Psoas muscle (tissue), 8 donors: ENCODE results near the gene OR5H15. TPM values are rescaled to one million over a fixed set of nuclear protein-coding genes. Genes with fewer than 3 reads are reported as not detected.
"Not testable (repeated sequence)": the region's sequence is repeated elsewhere in the genome, so short reads cannot be mapped to it uniquely, and the experiment has no call there.

Source experiments
- ATAC-seq, 4 donors: fragments of 200-7000 bp; cut with Tn5 transposase; one replicate each; pipeline ENCODE4 v1.9.1; 2020; ENCODE audit warnings: moderate library complexity in 3 of 4, mild to moderate bottlenecking in 2 of 4
- DNase-seq, 2 donors: peaks; one replicate each; pipeline ENCODE4 v3.0.0-alpha.2; 2020
- H3K27ac ChIP-seq: fragments of 200-600 bp; one replicate; pipeline ENCODE4 v1.8.0; 2022
- H3K27me3 ChIP-seq, 3 donors: fragments of 200-600 bp in 1 of 3; one replicate each; pipeline versions ENCODE4 v1.6.1 to v1.8.0; 2013 to 2022; ENCODE audit warnings: low read length in 2 of 3, mild to moderate bottlenecking in 2 of 3, moderate library complexity in 1 of 3; ENCODE audit not compliant: insufficient read depth in 3 of 3
- H3K36me3 ChIP-seq, 2 donors: fragments of 200-600 bp in 1 of 2; one replicate each; pipeline versions ENCODE4 v1.6.1 to v1.8.0; 2013 to 2022; ENCODE audit warnings: low read depth in 1 of 2, mild to moderate bottlenecking in 1 of 2, moderate library complexity in 1 of 2; ENCODE audit not compliant: insufficient read depth in 1 of 2
- H3K4me1 ChIP-seq: fragments of 200-600 bp; one replicate; pipeline ENCODE4 v1.8.0; 2022
- H3K4me3 ChIP-seq: fragments of 200-600 bp; one replicate; pipeline ENCODE4 v1.8.0; 2022; ENCODE audit warnings: mild to moderate bottlenecking
- H3K9me3 ChIP-seq: fragments of 200-600 bp; one replicate; pipeline ENCODE4 v1.8.0; 2022
- CTCF ChIP-seq: fragments of 200-600 bp; IDR thresholded peaks from one replicate; pipeline ENCODE4 v1.8.0; 2022; ENCODE audit warnings: antibody characterized with exemption
- WGBS, 3 donors: extraction: QIAGEN DNeasy Blood & Tissue Kit; methylation state at CpG; one replicate each; pipeline versions ENCODE4 v1.1.6 to v1.1.7; 2013; 5-methylcytosine and 5-hydroxymethylcytosine counted together
- intact Hi-C, 2 donors: fragments of 100-400 bp; cut with DNase I; formaldehyde crosslinking; loops; one replicate each; pipeline versions ENCODE4 v1.11.0 to v1.14.2; 2022
- polyA plus RNA-seq, 3 donors: library from polyadenylated mRNA; stranded (reverse); fragments of 200-250 nt; gene quantifications; one replicate each; pipeline ENCODE4 v1.2.3, GENCODE V29; 2013
- total RNA-seq, 4 donors: library from RNA; stranded (reverse); fragmentation: NEBNext Ultra II Directional in 2 of 4; extraction: Animal tissue kit (Norgen Biotek cat#: 25700) in 2 of 4; gene quantifications; one replicate each; pipeline versions ENCODE4 v1.2.1 to v1.2.4, GENCODE V29; 2021 to 2023
- donor health status: healthy with polysubstance abuse.
- donor health status: DM: no; HTN: no; CAD: no; lungs with moderate emphysema.
- donor health status: Bipolar disorder and iron deficiency.
- donor health status: healthy.
- donor health status: DM: yes; HTN: yes; CAD: no.
- donor health status: DM: no; HTN: no; CAD: no.
- donor health status: DM: no; HTN: no; CAD: no.
- donor health status: DM: yes; HTN: yes; CAD: no.

Gene OR5H15
- total and polyA plus RNA-seq, 7 donors = 0.08 TPM; not detected in 6

- DNase-seq (no peak), ATAC-seq (no peak)
- intact Hi-C loops = no loop called here
- H3K27me3 ChIP-seq = no peaks in the 10 kb centered on the region
- TF ChIP-seq CTCF = no peak
- H3K4me3 ChIP-seq = no peak overlapping the region
- no peaks in the 10 kb centered on the region for H3K36me3 ChIP-seq
- no peaks in the 10 kb centered on the region for H3K9me3 ChIP-seq
- no peaks in the 10 kb centered on the region for H3K4me1 ChIP-seq
- 78 to 81% (median 79%) methylated on average over 7 of the region's 7 CpGs for WGBS, 3 donors
- no peak overlapping the region for H3K27ac ChIP-seq
These were observed 6.1 kb downstream of the OR5H15 start for GRCh38 chr3:98172621-98173020.

GRCh38 chr3:98180319-98180890 is 13.9 kb downstream of the OR5H15 start:
- Histone ChIP-seq H3K27me3 (no peaks in the 10 kb centered on the region), H3K9me3 (no peaks in the 10 kb centered on the region), H3K4me3 (no peak overlapping the region), H3K4me1 (no peaks in the 10 kb centered on the region), H3K36me3 (no peaks in the 10 kb centered on the region), H3K27ac (no peak overlapping the region)
- ATAC-seq (no peak), DNase-seq (no peak)
- 82 to 83% (median 83%) methylated on average over 3 of the region's 3 CpGs for WGBS, 3 donors
- no peak for TF ChIP-seq CTCF
- intact Hi-C loops = no loop called here

- H3K27ac ChIP-seq = no peak overlapping the region
- H3K36me3 ChIP-seq = no peaks in the 10 kb centered on the region
- no peak for DNase-seq
- H3K4me3 ChIP-seq = no peak overlapping the region
- ATAC-seq = no peak
- no peaks in the 10 kb centered on the region for H3K9me3 ChIP-seq
- no peaks in the 10 kb centered on the region for H3K27me3 ChIP-seq
- TF ChIP-seq CTCF = no peak
- no peaks in the 10 kb centered on the region for H3K4me1 ChIP-seq
- intact Hi-C loops = no loop called here
These were observed 15.7 kb downstream of the OR5H15 start for GRCh38 chr3:98182196-98182595.

GRCh38 chr3:98185180-98185579 is 18.7 kb downstream of the OR5H15 start:
- Histone ChIP-seq H3K27ac (no peak overlapping the region), H3K9me3 (no peaks in the 10 kb centered on the region), H3K36me3 (no peaks in the 10 kb centered on the region), H3K27me3 (no peaks in the 10 kb centered on the region), H3K4me3 (no peak overlapping the region), H3K4me1 (no peaks in the 10 kb centered on the region)
- intact Hi-C loops = no loop called here
- no peak for TF ChIP-seq CTCF
- no peak for ATAC-seq
- DNase-seq = no peak

- 30 to 41% (median 33%) methylated on average over 3 of the region's 3 CpGs for WGBS, 3 donors
- Histone ChIP-seq H3K27ac (no peak overlapping the region), H3K4me3 (no peak overlapping the region), H3K27me3 (no peaks in the 10 kb centered on the region), H3K36me3 (no peaks in the 10 kb centered on the region), H3K9me3 (no peaks in the 10 kb centered on the region), H3K4me1 (no peaks in the 10 kb centered on the region)
- intact Hi-C loops = no loop called here
- ATAC-seq (no peak), DNase-seq (no peak)
- peak; percentile 14 for TF ChIP-seq CTCF
These were observed 22.0 kb downstream of the OR5H15 start for GRCh38 chr3:98188545-98188944.

- H3K27me3 ChIP-seq, H3K27ac ChIP-seq, H3K9me3 ChIP-seq, ATAC-seq, H3K36me3 ChIP-seq, DNase-seq, intact Hi-C loops, H3K4me3 ChIP-seq, H3K4me1 ChIP-seq: not testable (repeated sequence)
These were observed 24.4 kb downstream of the OR5H15 start for GRCh38 chr3:98190911-98191310.

- intact Hi-C loops, ATAC-seq: not testable (repeated sequence)
These were observed 29.8 kb downstream of the OR5H15 start for GRCh38 chr3:98196293-98196692.

More at GRCh38 chr3:98196293-98196692, 29.8 kb downstream of the OR5H15 start:
- not testable (repeated sequence) for H3K4me3 ChIP-seq, H3K4me1 ChIP-seq, H3K27me3 ChIP-seq, DNase-seq, H3K9me3 ChIP-seq, H3K27ac ChIP-seq, H3K36me3 ChIP-seq
- 64 to 69% (median 66%) methylated on average over 2 of the region's 2 CpGs for WGBS, 3 donors
